HepG2 (cell line): ENCODE results near the gene HSP90AB1. TPM values are rescaled to one million over a fixed set of nuclear protein-coding genes. Genes with fewer than 3 reads are reported as not detected.

Experiments used
- ATF4 ChIP-seq, 2 experiments: fragments of 450-650 bp in 1 of 2; sonication (generic) in 1 of 2; formaldehyde crosslinking; IDR thresholded peaks; 2 replicates each; pipeline versions ENCODE4 v1.5.0 to v1.8.0; 2020 to 2022; ENCODE audit warnings: mild to moderate bottlenecking in 1 of 2, missing genetic modification reagents in 1 of 2
- ATM ChIP-seq: fragments of 450-650 bp; IDR thresholded peaks from 2 replicates; pipeline ENCODE4 v1.7.1; 2017; ENCODE audit warnings: mild to moderate bottlenecking, borderline replicate concordance
- CHCHD3 ChIP-seq: sonication (generic); formaldehyde crosslinking; IDR thresholded peaks from 2 replicates; pipeline ENCODE4 v1.8.0; 2022; ENCODE audit warnings: mild to moderate bottlenecking, missing genetic modification reagents, moderate library complexity
- KDM5B ChIP-seq: sonication (generic); formaldehyde crosslinking; IDR thresholded peaks from 2 replicates; pipeline ENCODE4 v1.4.0; 2020; ENCODE audit warnings: missing genetic modification reagents, mild to moderate bottlenecking, borderline replicate concordance
- PHF21A ChIP-seq: sonication (generic); formaldehyde crosslinking; IDR thresholded peaks from 2 replicates; pipeline ENCODE4 v1.5.0; 2020; ENCODE audit warnings: mild to moderate bottlenecking, missing genetic modification reagents
- POGZ ChIP-seq: sonication (generic); formaldehyde crosslinking; IDR thresholded peaks from 2 replicates; pipeline ENCODE4 v1.4.0; 2020; ENCODE audit warnings: mild to moderate bottlenecking, missing genetic modification reagents
- PRDM4 ChIP-seq: sonication (generic); formaldehyde crosslinking; IDR thresholded peaks from 2 replicates; pipeline ENCODE4 v1.9.0; 2021; ENCODE audit warnings: missing genetic modification reagents, borderline replicate concordance
- RFX5 ChIP-seq: IDR thresholded peaks from 2 replicates; pipeline ENCODE4 v1.6.1; 2011; ENCODE audit warnings: low read depth, low read length, improper control_type of control experiment
- RORA ChIP-seq: sonication (generic); formaldehyde crosslinking; IDR thresholded peaks from 2 replicates; pipeline ENCODE4 v1.5.0; 2020; ENCODE audit warnings: mild to moderate bottlenecking, missing genetic modification reagents, moderate library complexity
- SALL1 ChIP-seq: sonication (generic); formaldehyde crosslinking; IDR thresholded peaks from 2 replicates; pipeline ENCODE4 v1.8.0; 2022; ENCODE audit warnings: mild to moderate bottlenecking, missing genetic modification reagents
- TOE1 ChIP-seq: sonication (generic); formaldehyde crosslinking; IDR thresholded peaks from 2 replicates; pipeline ENCODE4 v1.4.0; 2020; ENCODE audit warnings: mild to moderate bottlenecking, missing genetic modification reagents
- XBP1 ChIP-seq: sonication (generic); formaldehyde crosslinking; IDR thresholded peaks from 2 replicates; pipeline ENCODE4 v1.5.0; 2020; ENCODE audit warnings: missing genetic modification reagents
- YY1 ChIP-seq: IDR thresholded peaks from 2 replicates; pipeline ENCODE4 v1.6.1; 2011; ENCODE audit warnings: low read length, low read depth, moderate library complexity, mild to moderate bottlenecking; ENCODE audit not compliant: insufficient read depth, insufficient replicate concordance
- ZBTB7A ChIP-seq: sonication (generic); formaldehyde crosslinking; IDR thresholded peaks from 2 replicates; pipeline ENCODE4 v1.8.0; 2022; ENCODE audit warnings: mild to moderate bottlenecking, missing genetic modification reagents
- ZGPAT ChIP-seq: IDR thresholded peaks from 2 replicates; pipeline ENCODE4 v1.6.1; 2016; ENCODE audit warnings: mild to moderate bottlenecking
- ZNF138 ChIP-seq: sonication (generic); formaldehyde crosslinking; IDR thresholded peaks from 2 replicates; pipeline ENCODE4 v1.5.0; 2020; ENCODE audit warnings: mild to moderate bottlenecking, low read depth, missing genetic modification reagents
- ZNF235 ChIP-seq: sonication (generic); formaldehyde crosslinking; IDR thresholded peaks from 2 replicates; pipeline ENCODE4 v1.8.1; 2023; ENCODE audit warnings: mild to moderate bottlenecking, missing genetic modification reagents, borderline replicate concordance
- ZNF263 ChIP-seq: sonication (generic); formaldehyde crosslinking; IDR thresholded peaks from 2 replicates; pipeline ENCODE4 v1.4.0; 2020; ENCODE audit warnings: missing genetic modification reagents
- ZNF281 ChIP-seq: sonication (generic); formaldehyde crosslinking; IDR thresholded peaks from 2 replicates; pipeline ENCODE4 v1.4.0; 2020; ENCODE audit warnings: missing genetic modification reagents, borderline replicate concordance
- ZNF747 ChIP-seq: sonication (generic); formaldehyde crosslinking; IDR thresholded peaks from 2 replicates; pipeline ENCODE4 v1.8.1; 2023; ENCODE audit warnings: missing genetic modification reagents, mild to moderate bottlenecking, borderline replicate concordance
- polyA plus RNA-seq, 8 experiments: library from polyadenylated mRNA; depleted of rRNA in 3 of 8; stranded (reverse) in 7 of 8; unstranded in 1 of 8; fragments of >200 nt; fragmentation: Illumina TruSeq in 4 of 8; extraction: Trizol in 4 of 8; gene quantifications; 2 replicates each; pipeline versions ENCODE4 v1.2.1 to v1.2.3, GENCODE V29; 2011 to 2016; ENCODE audit warnings: low read depth in 4 of 8, missing spikeins in 1 of 8, mixed read lengths in 1 of 8; ENCODE audit not compliant: insufficient read depth in 1 of 8
- total RNA-seq, 5 experiments: library from RNA; depleted of rRNA; stranded (reverse); fragments of >200 nt; fragmentation: Illumina TruSeq; extraction: Trizol; gene quantifications; 2 replicates each; pipeline ENCODE4 v1.2.3, GENCODE V29; 2016; ENCODE audit warnings: low read depth in 1 of 5
- TF ChIP-seq, protein P1 (sequence below): sonication (generic); formaldehyde crosslinking; IDR thresholded peaks from 2 replicates; pipeline ENCODE4 v1.4.0; 2020; ENCODE audit warnings: mild to moderate bottlenecking, low read depth, missing genetic modification reagents

HSP90AB1 gene
- total and polyA plus RNA-seq, 2 of the 13 experiments (the other 11 are each of a cell fraction or from before 2014, with no cell fraction given) = 1,325 to 1,472 TPM

DNA sequence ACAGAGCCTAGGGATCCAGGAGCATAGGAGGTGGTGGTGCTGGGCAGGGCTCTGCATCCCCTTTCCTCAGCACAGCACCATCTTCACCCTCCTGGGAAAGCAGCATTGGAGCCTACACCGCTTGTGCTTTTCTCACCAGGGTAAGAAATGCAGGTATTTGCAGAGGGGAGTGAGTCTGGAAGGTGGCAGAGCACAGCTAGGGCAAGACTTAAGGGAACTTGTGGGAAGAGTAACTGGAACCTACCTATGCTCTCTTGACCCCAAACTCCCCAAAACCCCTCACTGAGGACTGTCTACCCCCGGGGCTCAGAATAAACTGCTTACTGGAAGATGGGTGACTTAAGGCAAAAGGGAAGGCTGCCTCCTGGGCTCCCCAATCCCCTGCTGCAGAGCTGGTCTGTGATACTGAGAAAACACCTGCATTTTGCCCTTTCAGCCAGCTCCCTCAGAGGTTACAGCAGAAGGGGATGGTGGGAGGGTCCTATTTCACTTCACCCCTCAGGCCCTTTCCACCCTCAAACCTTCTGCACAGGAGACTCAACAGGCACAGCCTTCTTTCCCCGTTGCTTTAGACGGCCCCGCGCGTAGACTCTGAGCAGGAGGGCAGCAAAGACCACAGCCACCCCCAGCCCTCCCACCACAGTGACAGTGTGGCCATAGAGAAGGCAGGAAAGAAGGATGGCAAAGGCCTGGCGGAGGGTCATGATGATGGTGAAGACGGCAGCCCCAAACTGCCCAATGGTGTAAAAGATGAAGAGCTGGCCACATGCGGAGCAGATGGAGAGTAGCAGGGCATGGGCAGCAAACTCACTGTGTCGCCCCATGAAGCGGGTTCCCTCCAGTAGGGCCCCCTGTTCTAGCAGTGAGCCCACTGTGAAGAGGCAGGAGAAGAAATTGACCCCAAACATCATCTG is 7.5 kb downstream of the HSP90AB1 start (continued):
- TF ChIP-seq ZNF281 (CRISPR knock-in tag) (no peak), ZNF747 (CRISPR knock-in tag) (no peak), CHCHD3 (CRISPR knock-in tag) (no peak), ATM (no peak), ZBTB7A (CRISPR knock-in tag) (no peak), XBP1 (CRISPR knock-in tag) (no peak), ZNF138 (CRISPR knock-in tag) (no peak), PHF21A (no peak), SALL1 (no peak), TOE1 (CRISPR knock-in tag) (no peak), RFX5 (no peak), ZNF263 (no peak), PRDM4 (CRISPR knock-in tag) (no peak), ZGPAT (CRISPR knock-in tag) (no peak), ZNF235 (CRISPR knock-in tag) (no peak), POGZ (no peak; the same call in 1 of the 2 replicates), KDM5B (CRISPR knock-in tag) (peak; percentile 28; the same call in 1 of the 2 replicates), RORA (CRISPR knock-in tag) (no peak), YY1 (no peak), ATF4 (CRISPR knock-in tag; IDR thresholded peaks at IDR 0.05) (no peak)
- TF ChIP-seq, protein P1, sequence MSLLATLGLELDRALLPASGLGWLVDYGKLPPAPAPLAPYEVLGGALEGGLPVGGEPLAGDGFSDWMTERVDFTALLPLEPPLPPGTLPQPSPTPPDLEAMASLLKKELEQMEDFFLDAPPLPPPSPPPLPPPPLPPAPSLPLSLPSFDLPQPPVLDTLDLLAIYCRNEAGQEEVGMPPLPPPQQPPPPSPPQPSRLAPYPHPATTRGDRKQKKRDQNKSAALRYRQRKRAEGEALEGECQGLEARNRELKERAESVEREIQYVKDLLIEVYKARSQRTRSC (CRISPR knock-in tag) = no peak
